Activated naive CD4-positive, alpha-beta T cell treated with anti-CD3 and anti-CD28 coated beads, Interleukin-2, amount 10 ng/mL, durations not matched to agents 7 days and 5 days (primary cell): ENCODE results near the gene PODXL.

ENCODE experiments used
- CTCF ChIA-PET: fragments of 350-600 bp; sonication (Branson Sonifier 250); formaldehyde crosslinking; loops from one replicate; lab custom pipeline; 2021; ENCODE audit warnings: antibody characterized with exemption; lab: Charles Lee
- DNase-seq: peaks from one replicate; pipeline ENCODE4 v3.0.0-alpha.2; 2020
- H3K27ac Mint-ChIP-seq: one replicate; pipeline ENCODE4 v1.8.0; 2021; ENCODE audit warnings: mild to moderate bottlenecking, moderate library complexity, mixed read lengths
- H3K27me3 Mint-ChIP-seq: one replicate; pipeline ENCODE4 v1.8.0; 2021; ENCODE audit warnings: mild to moderate bottlenecking, mixed read lengths
- H3K36me3 Mint-ChIP-seq: one replicate; pipeline ENCODE4 v1.8.0; 2021; ENCODE audit warnings: mixed read lengths
- H3K4me1 Mint-ChIP-seq: one replicate; pipeline ENCODE4 v1.8.0; 2021; ENCODE audit warnings: mixed read lengths
- H3K4me3 Mint-ChIP-seq: one replicate; pipeline ENCODE4 v1.8.0; 2021; ENCODE audit warnings: mild to moderate bottlenecking, moderate library complexity, mixed read lengths
- H3K9me3 Mint-ChIP-seq: one replicate; pipeline ENCODE4 v1.8.0; 2021; ENCODE audit warnings: mixed read lengths

The PODXL gene

GRCh38 chr7:131556053-131556908 lies at the start of gene PODXL:
PODXL (minus strand) TSS chr7:131556628; CDS start chr7:131556359, 269 bp downstream.
- peak; percentile 78 for DNase-seq
- H3K9me3 Mint-ChIP-seq = no peaks in the 10 kb centered on the region

GRCh38 chr7:131605280-131605878 lies 49.0 kb upstream of the PODXL start:
- Mint-ChIP-seq H3K36me3 (no peaks in the 10 kb centered on the region), H3K9me3 (no peaks in the 10 kb centered on the region), H3K27me3 (peaks cover 55% of the 10 kb centered on the region), H3K4me1 (no peaks in the 10 kb centered on the region), H3K4me3 (no peak overlapping the region), H3K27ac (no peak overlapping the region)
- CTCF ChIA-PET = no interaction called here
- DNase-seq = no peak

More at GRCh38 chr7:131556053-131556908, at the start of gene PODXL:
- CTCF ChIA-PET = interaction anchor here (1.0 to 1.8 kb wide), 2 partner anchors 8 to 10 kb away, joined by 5 to 7 read pairs; no protein-coding TSS in a partner anchor
- Mint-ChIP-seq H3K4me3 (peak within 1 kb of the TSS; percentile 71), H3K27me3 (peaks cover 55% of the 10 kb centered on the region), H3K27ac (no peak within 1 kb of the TSS), H3K4me1 (peaks cover 14% of the 10 kb centered on the region), H3K36me3 (no peaks in the 10 kb centered on the region)

- Mint-ChIP-seq H3K27ac (no peak overlapping the region), H3K4me3 (no peak overlapping the region), H3K36me3 (no peaks in the 10 kb centered on the region), H3K9me3 (no peaks in the 10 kb centered on the region), H3K4me1 (no peaks in the 10 kb centered on the region), H3K27me3 (peaks cover 55% of the 10 kb centered on the region)
- no peak for DNase-seq
- CTCF ChIA-PET = no interaction called here
Measured at GRCh38 chr7:131604841-131605279, 48.4 kb upstream of the PODXL start.

GRCh38 chr7:131603932-131604331 lies 47.5 kb upstream of the PODXL start:
- no peaks in the 10 kb centered on the region for H3K36me3 Mint-ChIP-seq
- H3K9me3 Mint-ChIP-seq = no peaks in the 10 kb centered on the region
- peaks cover 55% of the 10 kb centered on the region for H3K27me3 Mint-ChIP-seq
- no peak for DNase-seq
- H3K4me1 Mint-ChIP-seq = no peaks in the 10 kb centered on the region
- CTCF ChIA-PET = no interaction called here
- no peak overlapping the region for H3K27ac Mint-ChIP-seq
- H3K4me3 Mint-ChIP-seq = no peak overlapping the region

- no peak overlapping the region for H3K27ac Mint-ChIP-seq
- H3K27me3 Mint-ChIP-seq = peaks cover 49% of the 10 kb centered on the region
- H3K4me3 Mint-ChIP-seq = no peak overlapping the region
- no peak for DNase-seq
- no peaks in the 10 kb centered on the region for H3K9me3 Mint-ChIP-seq
- H3K36me3 Mint-ChIP-seq = no peaks in the 10 kb centered on the region
- H3K4me1 Mint-ChIP-seq = no peaks in the 10 kb centered on the region
- CTCF ChIA-PET = no interaction called here
Measured at GRCh38 chr7:131602994-131603372, 46.6 kb upstream of the PODXL start.

- Mint-ChIP-seq H3K36me3 (no peaks in the 10 kb centered on the region), H3K4me1 (no peaks in the 10 kb centered on the region), H3K27ac (no peak overlapping the region), H3K4me3 (no peak overlapping the region), H3K27me3 (peaks cover 44% of the 10 kb centered on the region), H3K9me3 (no peaks in the 10 kb centered on the region)
- no peak for DNase-seq
- CTCF ChIA-PET = no interaction called here
Measured at GRCh38 chr7:131602304-131602993, 46.0 kb upstream of the PODXL start.

- DNase-seq = no peak
- Mint-ChIP-seq H3K27me3 (peaks cover 24% of the 10 kb centered on the region), H3K27ac (no peak overlapping the region), H3K9me3 (no peaks in the 10 kb centered on the region), H3K36me3 (no peaks in the 10 kb centered on the region), H3K4me3 (no peak overlapping the region), H3K4me1 (no peaks in the 10 kb centered on the region)
- CTCF ChIA-PET = no interaction called here
Measured at GRCh38 chr7:131600085-131600881, 43.9 kb upstream of the PODXL start.

GRCh38 chr7:131596785-131597184 lies 40.4 kb upstream of the PODXL start:
- no peak for DNase-seq
- Mint-ChIP-seq H3K4me3 (no peak overlapping the region), H3K9me3 (no peaks in the 10 kb centered on the region), H3K27me3 (peaks cover 5% of the 10 kb centered on the region), H3K4me1 (no peaks in the 10 kb centered on the region), H3K36me3 (no peaks in the 10 kb centered on the region), H3K27ac (no peak overlapping the region)
- CTCF ChIA-PET = no interaction called here

- H3K36me3 Mint-ChIP-seq = no peaks in the 10 kb centered on the region
- H3K27me3 Mint-ChIP-seq = peaks cover 5% of the 10 kb centered on the region
- H3K4me3 Mint-ChIP-seq = no peak overlapping the region
- no peaks in the 10 kb centered on the region for H3K9me3 Mint-ChIP-seq
- CTCF ChIA-PET = no interaction called here
- no peak overlapping the region for H3K27ac Mint-ChIP-seq
- no peak for DNase-seq
- H3K4me1 Mint-ChIP-seq = no peaks in the 10 kb centered on the region
Measured at GRCh38 chr7:131595699-131596098, 39.3 kb upstream of the PODXL start.

GRCh38 chr7:131591687-131592319 lies 35.4 kb upstream of the PODXL start:
- no peaks in the 10 kb centered on the region for H3K36me3 Mint-ChIP-seq
- DNase-seq = no peak
- no peaks in the 10 kb centered on the region for H3K4me1 Mint-ChIP-seq
- H3K9me3 Mint-ChIP-seq = no peaks in the 10 kb centered on the region
- no peak overlapping the region for H3K27ac Mint-ChIP-seq
- H3K27me3 Mint-ChIP-seq = peaks cover 5% of the 10 kb centered on the region
- H3K4me3 Mint-ChIP-seq = no peak overlapping the region
- CTCF ChIA-PET = no interaction called here

GRCh38 chr7:131587315-131587923 lies 31.0 kb upstream of the PODXL start:
- no peak for DNase-seq
- CTCF ChIA-PET = no interaction called here
- H3K36me3 Mint-ChIP-seq = no peaks in the 10 kb centered on the region
- H3K4me1 Mint-ChIP-seq = no peaks in the 10 kb centered on the region
- no peak overlapping the region for H3K27ac Mint-ChIP-seq
- no peaks in the 10 kb centered on the region for H3K9me3 Mint-ChIP-seq
- H3K27me3 Mint-ChIP-seq = no peaks in the 10 kb centered on the region
- no peak overlapping the region for H3K4me3 Mint-ChIP-seq

- H3K9me3 Mint-ChIP-seq = no peaks in the 10 kb centered on the region
- no peak overlapping the region for H3K27ac Mint-ChIP-seq
- H3K4me1 Mint-ChIP-seq = no peaks in the 10 kb centered on the region
- H3K4me3 Mint-ChIP-seq = no peak overlapping the region
- no peak for DNase-seq
- no peaks in the 10 kb centered on the region for H3K36me3 Mint-ChIP-seq
- peaks cover 3% of the 10 kb centered on the region for H3K27me3 Mint-ChIP-seq
- CTCF ChIA-PET = no interaction called here
Measured at GRCh38 chr7:131586759-131587158, 30.3 kb upstream of the PODXL start.

GRCh38 chr7:131586259-131586658 lies 29.8 kb upstream of the PODXL start:
- Mint-ChIP-seq H3K27ac (no peak overlapping the region), H3K4me3 (no peak overlapping the region), H3K9me3 (no peaks in the 10 kb centered on the region), H3K4me1 (no peaks in the 10 kb centered on the region), H3K36me3 (no peaks in the 10 kb centered on the region), H3K27me3 (peaks cover 6% of the 10 kb centered on the region)
- DNase-seq = no peak
- CTCF ChIA-PET = no interaction called here
